NCI-H128 (cell line): ENCODE data around the gene CCT8.
"Not testable (repeated sequence)": the region's sequence is repeated elsewhere in the genome, so short reads cannot be mapped to it uniquely, and the experiment has no call there.

ENCODE experiments used
- DNase-seq: peaks from one replicate; lab custom pipeline; 2025; ENCODE audit not compliant: unreplicated experiment; lab: John Stamatoyannopoulos, UW

CCT8 gene

DNA sequence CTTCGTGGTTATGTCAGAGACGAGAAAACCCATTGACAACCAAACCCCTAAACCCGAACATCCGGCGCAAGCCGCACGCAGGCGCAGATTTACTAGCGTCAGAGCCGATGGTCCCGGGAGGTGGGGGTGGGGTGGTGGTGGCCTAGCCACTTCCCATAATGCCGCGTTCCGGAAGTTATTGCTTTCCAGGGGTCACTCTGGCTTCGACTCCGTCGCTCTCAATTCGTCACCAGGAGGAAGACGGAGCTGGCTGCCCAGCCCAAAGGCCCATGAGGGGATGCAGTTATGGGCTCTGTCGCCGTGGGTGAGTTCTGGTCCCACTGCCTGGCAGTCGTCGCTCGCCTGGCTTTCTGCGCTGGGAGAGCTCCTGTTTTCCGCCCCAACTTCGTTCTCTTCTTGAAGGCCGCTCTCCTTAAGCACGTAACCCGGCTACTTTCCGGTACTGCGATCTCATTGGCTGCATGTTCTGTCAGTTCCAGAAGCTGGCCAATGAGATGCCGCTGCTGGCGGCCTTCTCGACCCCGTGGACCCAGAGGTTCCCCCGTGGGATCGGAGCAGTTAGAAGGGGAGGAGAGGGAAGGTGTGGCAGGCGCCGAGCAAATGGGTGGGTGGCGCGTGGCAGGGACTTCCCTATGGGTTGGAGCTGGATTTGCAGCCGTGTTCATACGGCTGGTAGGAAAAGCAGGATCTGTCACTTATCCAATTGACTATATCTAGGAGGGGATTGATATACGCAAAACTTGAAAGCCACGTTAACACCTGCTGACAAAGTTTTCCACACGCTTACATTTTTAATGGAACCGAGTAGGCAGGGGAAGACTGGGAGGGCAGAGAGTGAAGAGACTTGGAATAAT is 48.7 kb downstream of the CCT8 start, which contains the start of gene USP16:
TSS of gene USP16 (plus strand) at position 195 of the 854 bp plus-strand sequence. CDS start 3,246 bp downstream, outside the sequence.
- DNase-seq = peak; percentile 93

GRCh38 chr21:29022166-29022565 is 51.3 kb downstream of the CCT8 start:
- DNase-seq = no peak

GRCh38 chr21:29018540-29018939 is 54.9 kb downstream of the CCT8 start:
- DNase-seq = no peak

GRCh38 chr21:29017639-29018237 is 55.7 kb downstream of the CCT8 start:
- no peak for DNase-seq

DNA sequence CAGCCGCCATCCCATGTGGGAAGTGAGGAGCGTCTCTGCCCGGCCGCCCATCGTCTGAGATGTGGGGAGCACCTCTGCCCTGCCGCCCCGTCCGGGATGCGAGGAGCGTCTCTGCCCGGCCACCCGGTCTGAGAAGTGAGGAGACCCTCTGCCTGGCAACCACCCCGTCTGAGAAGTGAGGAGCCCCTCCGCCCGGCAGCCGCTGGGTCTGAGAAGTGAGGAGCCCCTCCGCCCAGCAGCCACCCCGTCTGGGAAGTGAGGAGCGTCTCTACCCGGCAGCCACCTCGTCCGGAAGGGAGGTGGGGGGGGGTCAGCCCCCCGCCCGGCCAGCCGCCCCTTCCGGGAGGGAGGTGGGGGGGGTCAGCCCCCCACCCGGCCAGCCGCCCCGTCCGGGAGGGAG is 62.2 kb downstream of the CCT8 start:
- not testable (repeated sequence) for DNase-seq

- no peak for DNase-seq
These were observed 65.1 kb downstream of the CCT8 start for GRCh38 chr21:29008367-29008766.

- DNase-seq = no peak
These were observed 65.6 kb downstream of the CCT8 start for GRCh38 chr21:29007810-29008209.

DNA sequence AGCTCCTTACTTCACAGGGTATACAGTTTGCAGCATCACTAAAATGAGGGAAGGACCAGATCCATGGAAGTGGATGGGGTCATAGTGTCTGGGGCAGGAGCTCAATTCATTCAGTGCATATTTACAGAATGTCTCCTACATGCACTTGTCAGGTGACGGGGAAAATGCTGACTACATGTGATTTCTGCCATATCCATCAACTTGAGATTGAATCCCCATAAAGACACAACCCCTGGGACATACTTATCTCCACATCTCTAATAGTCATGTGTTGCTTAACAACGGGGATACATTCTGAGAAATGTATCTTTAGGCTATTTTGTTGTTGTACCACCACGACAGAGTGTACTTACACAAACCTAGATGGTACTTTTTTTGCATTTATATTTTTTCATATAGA is 66.3 kb downstream of the CCT8 start:
- DNase-seq = no peak
